RWPE1 (cell line): ENCODE data around the gene TMEM8B.
"Not testable (repeated sequence)": the region's sequence is repeated elsewhere in the genome, so short reads cannot be mapped to it uniquely, and the experiment has no call there.

Experiments used
- CTCF ChIA-PET: fragments of 350-600 bp; sonication (Branson Sonifier 250); formaldehyde crosslinking; extraction: SDS; loops from one replicate; lab custom pipeline; 2021; lab: Yijun Ruan, JAX
- POLR2A ChIA-PET: fragments of 400-600 bp; formaldehyde crosslinking; extraction: SDS; loops from one replicate; lab custom pipeline; 2020; ENCODE audit warnings: antibody characterized with exemption; ENCODE audit not compliant: low non-redundant PET; lab: Yijun Ruan, JAX
- DNase-seq: peaks from one replicate; pipeline ENCODE4 v3.0.0; 2012; ENCODE audit warnings: low spot score
- H3K27ac ChIP-seq: fragments of 450-650 bp; 2 replicates; pipeline ENCODE4 v1.5.1; 2017
- TF ChIP-seq, protein P1 (sequence below): fragments of 450-650 bp; conservative IDR thresholded peaks from 2 replicates; pipeline ENCODE4 v1.5.1; 2017; ENCODE audit warnings: low read depth, mild to moderate bottlenecking

The TMEM8B gene

DNA sequence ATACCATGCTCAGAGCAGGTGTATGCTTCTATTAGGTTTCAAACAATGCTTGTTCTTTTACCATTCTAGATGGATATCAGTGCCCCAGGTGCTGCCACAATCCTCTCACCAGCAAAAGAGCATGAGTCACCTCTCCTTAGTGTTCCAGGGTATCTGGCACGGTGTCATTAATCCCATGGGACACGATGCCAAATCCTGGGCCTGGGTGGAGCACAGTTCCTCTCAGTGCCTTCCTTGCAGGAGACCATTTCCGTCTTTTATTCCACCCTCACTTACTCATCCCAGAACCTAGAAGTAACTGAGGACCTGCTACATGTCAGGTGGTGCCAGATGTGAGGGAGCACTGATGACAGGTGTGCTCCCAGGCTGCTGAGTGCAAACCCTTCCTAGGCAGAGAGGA lies 42.5 kb downstream of the TMEM8B start:
- TF ChIP-seq, protein P1, sequence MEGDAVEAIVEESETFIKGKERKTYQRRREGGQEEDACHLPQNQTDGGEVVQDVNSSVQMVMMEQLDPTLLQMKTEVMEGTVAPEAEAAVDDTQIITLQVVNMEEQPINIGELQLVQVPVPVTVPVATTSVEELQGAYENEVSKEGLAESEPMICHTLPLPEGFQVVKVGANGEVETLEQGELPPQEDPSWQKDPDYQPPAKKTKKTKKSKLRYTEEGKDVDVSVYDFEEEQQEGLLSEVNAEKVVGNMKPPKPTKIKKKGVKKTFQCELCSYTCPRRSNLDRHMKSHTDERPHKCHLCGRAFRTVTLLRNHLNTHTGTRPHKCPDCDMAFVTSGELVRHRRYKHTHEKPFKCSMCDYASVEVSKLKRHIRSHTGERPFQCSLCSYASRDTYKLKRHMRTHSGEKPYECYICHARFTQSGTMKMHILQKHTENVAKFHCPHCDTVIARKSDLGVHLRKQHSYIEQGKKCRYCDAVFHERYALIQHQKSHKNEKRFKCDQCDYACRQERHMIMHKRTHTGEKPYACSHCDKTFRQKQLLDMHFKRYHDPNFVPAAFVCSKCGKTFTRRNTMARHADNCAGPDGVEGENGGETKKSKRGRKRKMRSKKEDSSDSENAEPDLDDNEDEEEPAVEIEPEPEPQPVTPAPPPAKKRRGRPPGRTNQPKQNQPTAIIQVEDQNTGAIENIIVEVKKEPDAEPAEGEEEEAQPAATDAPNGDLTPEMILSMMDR: no peak
- H3K27ac ChIP-seq: peak overlapping the region; percentile 47
- DNase-seq: peak; percentile 76
- CTCF ChIA-PET: interaction anchor here (0.7 kb wide), 1 partner anchor 11 kb away, joined by 4 read pairs; no protein-coding TSS in a partner anchor
- POLR2A ChIA-PET: no interaction called here

DNA sequence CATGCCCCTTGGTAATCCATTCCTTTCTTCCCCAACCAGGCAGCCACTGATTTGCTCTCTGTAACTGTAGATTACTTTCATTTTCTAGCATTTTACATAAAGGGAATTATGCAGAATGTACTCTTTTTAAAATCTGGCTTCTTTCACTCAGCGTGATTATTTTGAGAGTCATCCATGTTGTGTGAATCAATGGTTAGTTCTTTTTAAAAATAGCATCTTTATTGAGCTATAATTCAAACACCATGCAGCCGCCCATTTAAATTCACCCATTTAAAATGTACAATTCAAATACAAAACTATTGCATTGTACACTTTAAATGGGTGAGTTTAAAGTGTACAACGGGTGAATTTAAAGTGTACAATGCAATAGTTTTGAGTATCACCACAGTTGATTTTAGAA lies 43.5 kb downstream of the TMEM8B start:
- POLR2A ChIA-PET: no interaction called here
- CTCF ChIA-PET: interaction anchor here (0.6 kb wide), 1 partner anchor 73 kb away, joined by 3 read pairs; no protein-coding TSS in a partner anchor
- TF ChIP-seq, protein P1: no peak
- H3K27ac ChIP-seq: no peak overlapping the region
- DNase-seq: no peak

DNA sequence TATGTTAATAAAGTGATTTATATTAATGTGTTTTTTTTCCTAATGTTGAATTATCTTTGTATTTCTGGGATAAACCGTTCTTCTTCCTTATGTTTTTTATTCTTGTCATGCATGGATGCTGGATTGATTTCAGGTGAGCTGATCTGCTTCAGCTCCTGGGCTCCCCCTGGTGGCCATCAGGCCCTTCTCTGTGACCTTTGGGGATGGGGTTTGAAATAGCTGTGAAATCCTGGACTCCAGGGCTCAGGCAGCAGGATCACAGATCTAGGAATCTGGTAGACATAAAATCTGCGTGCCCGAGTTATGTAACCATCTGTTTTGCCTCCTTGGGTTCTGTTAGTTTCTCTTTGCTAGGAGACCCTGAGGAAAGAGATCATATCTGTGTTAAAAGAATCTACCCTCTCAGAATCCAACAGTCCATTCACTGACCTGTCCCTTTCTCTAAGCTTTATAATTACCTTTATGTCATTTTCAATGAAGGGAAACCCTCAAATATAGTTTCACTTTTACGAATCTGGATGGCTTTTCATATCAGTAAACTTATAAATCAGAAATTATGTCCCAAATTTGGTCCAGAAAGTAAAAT lies 53.3 kb downstream of the TMEM8B start:
- DNase-seq: peak; percentile 89
- no peak overlapping the region for H3K27ac ChIP-seq
- TF ChIP-seq, protein P1: peak; percentile 100
- ChIA-PET POLR2A (interaction anchor here (1.0 kb wide), 1 partner anchor 92 kb away, joined by 3 read pairs; no protein-coding TSS in a partner anchor), CTCF (interaction anchor here (0.5 to 1.6 kb wide), 31 partner anchors 11 to 279 kb away, joined by 3 to 25 read pairs (median 4); partner anchors contain the start of genes CREB3, HINT2 and HRCT1)

DNA sequence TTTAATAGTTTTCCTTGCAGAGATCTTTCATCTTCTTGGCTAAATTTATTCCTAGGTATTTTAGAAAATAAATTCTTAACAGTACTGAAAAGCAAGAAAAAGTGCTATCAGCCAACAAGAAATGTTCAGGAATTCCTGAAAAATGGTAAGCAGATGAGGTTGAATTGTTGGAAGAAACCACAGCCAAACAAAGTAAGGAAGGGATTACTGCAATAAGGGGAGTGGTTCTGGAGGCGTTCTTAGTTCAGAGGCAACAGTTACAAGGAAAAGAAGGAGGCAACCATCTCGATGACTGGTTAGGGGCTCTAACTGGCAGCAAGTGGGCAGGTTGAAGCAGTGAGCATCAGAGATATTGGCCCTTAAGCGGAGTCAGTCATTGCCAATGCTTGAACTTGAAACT lies 54.0 kb downstream of the TMEM8B start:
- CTCF ChIA-PET: interaction anchor here (0.6 to 1.6 kb wide), 12 partner anchors 12 to 150 kb away, joined by 3 to 25 read pairs (median 6); partner anchors contain the start of genes CREB3 and HRCT1
- no peak overlapping the region for H3K27ac ChIP-seq
- POLR2A ChIA-PET: no interaction called here

DNA sequence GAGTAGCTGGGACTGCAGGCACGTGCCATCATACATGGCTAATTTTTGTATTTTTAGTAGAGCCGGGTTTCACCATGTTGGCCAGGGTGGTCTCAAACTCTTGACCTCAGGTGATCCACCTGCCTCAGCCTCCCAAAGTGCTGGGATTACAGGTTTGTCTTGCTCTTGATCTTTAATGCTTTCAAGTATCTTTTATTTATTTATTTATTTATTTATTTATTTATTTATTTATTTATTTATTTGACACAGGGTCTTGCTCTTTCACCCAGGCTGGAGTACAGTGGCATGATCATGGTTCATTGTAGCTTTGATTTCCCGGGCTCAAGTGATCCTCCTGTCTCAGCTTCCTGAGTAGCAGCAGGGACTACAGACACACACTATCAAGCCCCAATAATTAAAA lies 55.9 kb downstream of the TMEM8B start:
- POLR2A ChIA-PET, CTCF ChIA-PET: not testable (repeated sequence)

More for the DNA sequence above, 54.0 kb downstream of the TMEM8B start:
- DNase-seq: no peak
- TF ChIP-seq, protein P1: no peak

DNA sequence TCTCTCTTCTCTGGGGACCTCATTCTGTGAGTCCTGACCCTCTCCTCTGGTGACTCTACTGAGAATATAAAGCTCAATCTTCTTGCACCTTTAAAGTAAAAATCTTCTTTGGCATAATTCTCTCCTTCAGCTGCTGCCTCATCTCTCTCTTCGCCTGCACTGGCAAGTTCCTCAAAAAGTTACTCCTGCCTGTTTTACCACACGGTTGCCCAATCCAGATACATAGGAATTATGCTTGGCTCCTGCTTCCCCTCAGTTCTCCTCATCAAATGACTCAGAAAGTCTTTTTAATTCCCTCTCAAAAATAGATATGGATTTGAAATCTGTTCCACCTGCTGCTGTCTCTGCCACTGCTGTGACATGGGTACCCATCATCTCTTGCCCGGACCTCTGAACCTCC lies 62.6 kb downstream of the TMEM8B start:
- ChIA-PET CTCF (interaction anchor here (1.8 kb wide), 1 partner anchor 11 kb away, joined by 8 read pairs; no protein-coding TSS in a partner anchor), POLR2A (no interaction called here)
- no peak for DNase-seq
- H3K27ac ChIP-seq: no peak overlapping the region
- TF ChIP-seq, protein P1: no peak

More for the DNA sequence above, 55.9 kb downstream of the TMEM8B start:
- not testable (repeated sequence) for DNase-seq, H3K27ac ChIP-seq

DNA sequence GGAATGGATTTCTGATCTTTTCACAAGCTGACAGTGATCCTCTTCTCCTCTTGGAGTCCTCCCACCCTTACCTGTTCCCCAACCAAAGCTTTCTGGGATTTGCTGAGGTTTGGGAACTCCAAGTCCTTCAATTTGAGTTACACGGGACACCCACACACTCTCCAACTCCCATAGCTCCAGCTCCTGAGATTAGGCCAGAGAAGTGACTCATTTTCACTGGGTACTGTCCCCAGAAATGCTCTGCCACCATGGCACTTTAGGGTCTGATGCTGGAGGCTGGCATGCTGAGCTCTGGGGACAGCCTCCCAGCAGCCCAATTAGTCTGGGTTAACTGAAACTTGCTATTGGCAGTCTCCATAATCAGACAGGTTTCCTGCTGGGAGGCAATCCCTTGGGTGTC lies 63.0 kb downstream of the TMEM8B start:
- ChIA-PET POLR2A (no interaction called here), CTCF (interaction anchor here (1.8 kb wide), 1 partner anchor 11 kb away, joined by 8 read pairs; no protein-coding TSS in a partner anchor)
- DNase-seq: no peak
- no peak overlapping the region for H3K27ac ChIP-seq
- TF ChIP-seq, protein P1: no peak
